Kasumi-1 (cell line): ENCODE results near the gene ADARB2.

Source experiments
- DNase-seq, 2 experiments: peaks; one replicate each; lab custom pipeline; 2025; lab: John Stamatoyannopoulos, UW

The ADARB2 gene

GRCh38 chr10:1615186-1615954, 122.0 kb downstream of the ADARB2 start:
- DNase-seq, result no peak

- no peak for DNase-seq
Observed at GRCh38 chr10:1613511-1613910, 123.8 kb downstream of the ADARB2 start.

- no peak for DNase-seq
Observed at GRCh38 chr10:1612908-1613307, 124.4 kb downstream of the ADARB2 start.

GRCh38 chr10:1611936-1612550, 125.3 kb downstream of the ADARB2 start:
- no peak for DNase-seq

GRCh38 chr10:1610986-1611770, 126.1 kb downstream of the ADARB2 start:
- DNase-seq, result no peak

GRCh38 chr10:1609648-1609970, 127.7 kb downstream of the ADARB2 start:
- no peak for DNase-seq

- DNase-seq, result no peak
Observed at GRCh38 chr10:1608851-1609647, 128.3 kb downstream of the ADARB2 start.

- no peak for DNase-seq
Observed at GRCh38 chr10:1608408-1608807, 128.9 kb downstream of the ADARB2 start.

- no peak for DNase-seq
Observed at GRCh38 chr10:1607466-1607865, 129.9 kb downstream of the ADARB2 start.

- DNase-seq, result no peak
Observed at GRCh38 chr10:1605999-1606940, 131.1 kb downstream of the ADARB2 start.

GRCh38 chr10:1605121-1605520, 132.2 kb downstream of the ADARB2 start:
- no peak for DNase-seq

GRCh38 chr10:1604246-1604645, 133.1 kb downstream of the ADARB2 start:
- DNase-seq, result no peak

- no peak for DNase-seq
Observed at GRCh38 chr10:1603181-1603580, 134.1 kb downstream of the ADARB2 start.

GRCh38 chr10:1602037-1602484, 135.3 kb downstream of the ADARB2 start:
- no peak for DNase-seq

- no peak for DNase-seq
Observed at GRCh38 chr10:1601406-1601805, 135.9 kb downstream of the ADARB2 start.

- DNase-seq, result no peak
Observed at GRCh38 chr10:1600861-1601260, 136.5 kb downstream of the ADARB2 start.

- no peak for DNase-seq
Observed at GRCh38 chr10:1598393-1599153, 138.8 kb downstream of the ADARB2 start.

- no peak for DNase-seq
Observed at GRCh38 chr10:1597370-1598146, 139.8 kb downstream of the ADARB2 start.

- DNase-seq, result no peak
Observed at GRCh38 chr10:1596482-1597099, 140.7 kb downstream of the ADARB2 start.
